Osteoblast (primary cell): ENCODE results near the gene HTRA3. TPM values are rescaled to one million over a fixed set of nuclear protein-coding genes. Genes with fewer than 3 reads are reported as not detected.
"Not testable (repeated sequence)": the region's sequence is repeated elsewhere in the genome, so short reads cannot be mapped to it uniquely, and the experiment has no call there.

Experiments used
- DNase-seq: peaks from one replicate; pipeline ENCODE4 v3.0.0; 2011; ENCODE audit warnings: low spot score, mixed read lengths; ENCODE audit not compliant: insufficient read length; ENCODE audit errors: missing footprints
- H2AFZ ChIP-seq: 2 replicates; pipeline ENCODE4 v1.6.0; 2011; ENCODE audit warnings: mild to moderate bottlenecking, low read length
- H3K27ac ChIP-seq: 2 replicates; pipeline ENCODE4 v1.5.1; 2011; ENCODE audit warnings: mild to moderate bottlenecking, low read depth, low read length, moderate library complexity
- H3K27me3 ChIP-seq: 2 replicates; pipeline ENCODE4 v1.6.0; 2012; ENCODE audit warnings: mild to moderate bottlenecking, control low read depth, inconsistent platforms, low read length, moderate library complexity; ENCODE audit not compliant: insufficient read depth
- H3K36me3 ChIP-seq: 2 replicates; pipeline ENCODE4 v1.5.1; 2011; ENCODE audit warnings: mild to moderate bottlenecking, low read length, control low read depth, moderate library complexity; ENCODE audit not compliant: insufficient read depth
- H3K4me1 ChIP-seq: 2 replicates; pipeline ENCODE4 v1.5.1; 2011; ENCODE audit warnings: mild to moderate bottlenecking, low read length, control low read depth, moderate library complexity; ENCODE audit not compliant: insufficient read depth
- H3K4me2 ChIP-seq: 2 replicates; pipeline ENCODE4 v1.6.0; 2011; ENCODE audit warnings: mild to moderate bottlenecking, low read length; ENCODE audit not compliant: insufficient read depth
- H3K4me3 ChIP-seq: fragments of 200-600 bp; sonication (generic); 3 replicates; pipeline ENCODE4 v1.5.1; 2012; ENCODE audit warnings: mild to moderate bottlenecking, low read length, inconsistent platforms; ENCODE audit not compliant: insufficient read depth
- H3K79me2 ChIP-seq: 2 replicates; pipeline ENCODE4 v1.6.0; 2012; ENCODE audit warnings: mild to moderate bottlenecking, low read length, control low read depth, inconsistent platforms; ENCODE audit not compliant: insufficient read depth
- H3K9me3 ChIP-seq: 2 replicates; pipeline ENCODE4 v1.5.1; 2011; ENCODE audit warnings: low read depth, low read length, control low read depth
- H4K20me1 ChIP-seq: 2 replicates; pipeline ENCODE4 v1.6.0; 2012; ENCODE audit warnings: mild to moderate bottlenecking, low read length, control low read depth; ENCODE audit not compliant: insufficient read depth
- total RNA-seq: library from RNA; depleted of rRNA; stranded (reverse); fragments of >200 nt; gene quantifications from 2 replicates; pipeline ENCODE4 v1.2.3, GENCODE V29; 2012
- TF ChIP-seq, protein P1 (sequence below): IDR thresholded peaks from 2 replicates; pipeline ENCODE4 v1.5.1; 2011; ENCODE audit warnings: mild to moderate bottlenecking, low read depth, low read length, moderate library complexity; ENCODE audit errors: extremely low read depth

HTRA3 gene
- total RNA-seq, 1 donor: 4.0 TPM

DNA sequence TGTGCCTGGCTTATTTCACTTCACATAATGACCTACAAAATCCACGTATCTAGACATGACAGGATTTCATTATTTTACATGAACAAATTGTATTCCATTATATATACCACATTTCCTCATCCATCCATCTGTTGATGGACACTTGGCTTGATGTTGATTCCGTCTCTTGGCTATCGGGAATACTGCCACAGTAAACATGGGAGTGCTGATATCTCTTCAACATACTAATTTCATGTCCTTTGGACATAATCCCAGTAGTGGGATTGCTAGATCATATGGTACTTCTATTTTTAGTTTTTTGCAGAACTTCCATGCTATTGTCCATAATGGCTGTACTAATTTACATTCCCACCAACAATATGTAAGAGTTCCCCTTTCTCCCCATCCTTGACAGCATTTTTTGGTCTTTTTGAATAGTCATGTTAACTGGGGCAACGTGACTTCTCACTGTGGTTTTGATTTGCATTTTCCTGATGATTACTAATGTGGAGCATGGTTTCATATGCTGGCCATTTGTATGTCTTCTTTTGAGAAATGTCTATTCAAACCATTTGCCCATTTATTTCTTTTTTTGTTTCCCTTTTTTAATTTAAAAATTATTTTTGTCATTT, 68.9 kb downstream of the HTRA3 start:
- Histone ChIP-seq H3K27ac (no peak overlapping the region), H3K4me2 (no peak overlapping the region), H3K27me3 (peaks cover 5% of the 10 kb centered on the region), H3K9me3 (no peaks in the 10 kb centered on the region), H3K4me3 (no peak overlapping the region), H3K79me2 (no peaks in the 10 kb centered on the region), H3K4me1 (no peaks in the 10 kb centered on the region), H4K20me1 (no peaks in the 10 kb centered on the region), H3K36me3 (no peaks in the 10 kb centered on the region), H2AFZ (no peak overlapping the region)
- TF ChIP-seq, protein P1, sequence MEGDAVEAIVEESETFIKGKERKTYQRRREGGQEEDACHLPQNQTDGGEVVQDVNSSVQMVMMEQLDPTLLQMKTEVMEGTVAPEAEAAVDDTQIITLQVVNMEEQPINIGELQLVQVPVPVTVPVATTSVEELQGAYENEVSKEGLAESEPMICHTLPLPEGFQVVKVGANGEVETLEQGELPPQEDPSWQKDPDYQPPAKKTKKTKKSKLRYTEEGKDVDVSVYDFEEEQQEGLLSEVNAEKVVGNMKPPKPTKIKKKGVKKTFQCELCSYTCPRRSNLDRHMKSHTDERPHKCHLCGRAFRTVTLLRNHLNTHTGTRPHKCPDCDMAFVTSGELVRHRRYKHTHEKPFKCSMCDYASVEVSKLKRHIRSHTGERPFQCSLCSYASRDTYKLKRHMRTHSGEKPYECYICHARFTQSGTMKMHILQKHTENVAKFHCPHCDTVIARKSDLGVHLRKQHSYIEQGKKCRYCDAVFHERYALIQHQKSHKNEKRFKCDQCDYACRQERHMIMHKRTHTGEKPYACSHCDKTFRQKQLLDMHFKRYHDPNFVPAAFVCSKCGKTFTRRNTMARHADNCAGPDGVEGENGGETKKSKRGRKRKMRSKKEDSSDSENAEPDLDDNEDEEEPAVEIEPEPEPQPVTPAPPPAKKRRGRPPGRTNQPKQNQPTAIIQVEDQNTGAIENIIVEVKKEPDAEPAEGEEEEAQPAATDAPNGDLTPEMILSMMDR: no peak
- DNase-seq: no peak

DNA sequence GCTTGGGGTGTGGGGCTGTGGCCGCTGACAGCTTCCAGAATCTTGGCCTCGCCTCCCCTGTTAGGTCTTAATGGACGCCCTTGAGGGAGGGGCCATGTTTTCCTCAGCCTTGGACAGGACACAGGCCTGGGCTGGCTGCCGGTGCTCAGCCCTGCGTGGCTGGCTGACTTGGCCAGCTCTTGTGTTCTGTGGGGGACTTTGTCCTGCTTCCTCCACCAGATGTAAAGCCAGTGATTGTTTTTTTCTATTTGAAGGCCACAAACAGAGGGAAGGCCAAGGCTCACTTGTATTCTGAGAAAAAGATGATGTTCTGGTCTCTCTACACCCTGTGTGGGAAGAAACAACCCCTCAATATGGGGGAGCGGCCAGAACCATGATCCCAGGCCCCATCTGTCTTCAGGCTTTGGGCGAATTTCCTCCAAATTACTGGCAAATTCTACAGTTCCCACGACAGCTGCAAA, 71.3 kb downstream of the HTRA3 start:
- Histone ChIP-seq H3K27me3 (no peaks in the 10 kb centered on the region), H3K27ac (no peak overlapping the region), H2AFZ (peak overlapping the region; percentile 29), H3K9me3 (no peaks in the 10 kb centered on the region), H3K4me1 (no peaks in the 10 kb centered on the region), H4K20me1 (no peaks in the 10 kb centered on the region), H3K36me3 (no peaks in the 10 kb centered on the region), H3K4me3 (no peak overlapping the region), H3K79me2 (no peaks in the 10 kb centered on the region), H3K4me2 (no peak overlapping the region)
- peak; percentile 76 for DNase-seq
- TF ChIP-seq, protein P1: no peak

DNA sequence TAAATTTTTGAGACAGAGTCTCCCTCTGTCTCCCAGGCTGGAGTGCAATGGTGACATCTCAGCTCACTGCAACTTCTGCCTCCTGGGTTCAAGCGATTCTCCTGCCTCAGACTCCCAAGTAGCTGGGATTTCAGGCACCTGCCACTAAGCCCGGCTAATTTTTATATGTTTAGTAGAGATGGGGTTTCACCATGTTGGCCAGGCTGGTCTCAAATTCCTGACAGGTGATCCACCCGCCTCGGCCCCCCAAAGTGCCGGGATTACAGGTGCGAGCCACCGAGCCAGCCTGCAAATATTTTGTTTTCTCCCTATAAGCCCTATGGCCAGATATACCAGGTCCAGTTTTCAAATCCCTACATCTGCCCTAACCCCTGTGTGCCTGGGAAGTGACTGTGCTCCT, 71.7 kb downstream of the HTRA3 start:
- H3K36me3 ChIP-seq, H3K27me3 ChIP-seq, H3K4me1 ChIP-seq, DNase-seq, H2AFZ ChIP-seq, H3K79me2 ChIP-seq, H4K20me1 ChIP-seq, H3K27ac ChIP-seq, H3K4me3 ChIP-seq, H3K9me3 ChIP-seq, H3K4me2 ChIP-seq: not testable (repeated sequence)

DNA sequence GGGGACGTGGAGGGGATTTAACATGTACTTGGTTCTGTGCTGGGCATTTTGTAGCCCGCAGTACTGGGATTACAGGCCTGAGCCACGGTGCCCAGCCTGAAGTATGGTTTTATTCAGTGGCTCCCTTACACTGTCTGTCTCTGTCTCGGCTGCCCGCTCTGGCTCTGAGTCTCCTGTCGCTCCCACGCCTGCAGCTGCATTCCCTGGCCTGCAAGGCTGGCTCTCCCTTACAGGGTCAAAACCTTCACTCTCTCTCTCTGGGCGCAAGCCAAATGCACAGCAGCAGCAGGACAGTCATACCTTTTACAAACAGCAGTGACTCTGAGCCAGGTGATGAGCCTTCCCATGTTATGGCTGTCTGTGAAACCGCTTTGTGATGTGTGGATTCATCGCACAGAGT, 72.1 kb downstream of the HTRA3 start:
- Histone ChIP-seq H3K4me3 (no peak overlapping the region), H2AFZ (no peak overlapping the region), H3K79me2 (no peaks in the 10 kb centered on the region), H3K36me3 (no peaks in the 10 kb centered on the region), H3K9me3 (no peaks in the 10 kb centered on the region), H4K20me1 (no peaks in the 10 kb centered on the region), H3K4me2 (no peak overlapping the region), H3K27me3 (no peaks in the 10 kb centered on the region), H3K27ac (no peak overlapping the region), H3K4me1 (no peaks in the 10 kb centered on the region)
- no peak for DNase-seq
- TF ChIP-seq, protein P1: no peak
